ENCODE data around the gene B3GNT2.

B3GNT2 gene

DNA sequence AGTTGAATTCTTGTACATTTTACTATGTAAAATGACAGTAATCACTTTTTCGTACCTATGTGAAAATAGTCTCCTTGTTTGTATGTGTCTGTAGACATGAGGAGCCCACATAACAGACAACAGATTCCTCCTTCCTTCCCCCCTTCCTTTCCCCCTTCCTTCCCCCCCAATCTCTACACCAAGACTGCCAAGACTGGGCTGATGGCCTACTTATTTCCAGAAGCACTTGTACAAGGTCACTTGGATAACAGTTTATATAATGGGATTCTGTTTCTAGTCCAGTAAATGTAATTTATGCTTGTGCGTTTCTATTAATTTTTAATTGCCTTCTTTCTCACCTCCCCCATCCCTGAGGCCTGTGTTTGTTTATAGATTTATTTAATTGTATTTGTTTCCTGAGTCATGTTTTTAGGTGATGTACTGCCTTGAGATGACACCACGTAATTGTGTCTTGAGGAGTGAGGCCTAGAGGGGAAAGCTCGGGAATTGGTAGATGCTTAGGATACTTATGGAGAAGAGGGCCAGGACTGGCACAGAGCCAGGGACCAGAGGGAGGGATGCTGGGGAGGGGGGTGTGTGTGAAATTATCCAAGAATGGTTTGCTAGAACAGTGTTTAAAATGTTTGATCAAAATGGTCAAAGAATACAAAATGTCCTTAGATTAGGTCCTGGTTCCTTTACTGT, 12.3 kb downstream of the B3GNT2 start:
- H3K18ac ChIP-seq (ENCODE audit: low read length), result no peak overlapping the region
- H3K36me3 ChIP-seq (ENCODE audit: control insufficient read depth, insufficient read depth, low read length), result no peaks in the 10 kb centered on the region
- no peak overlapping the region for H3K9ac ChIP-seq (ENCODE audit: low read length)
- H2BK120ac ChIP-seq (ENCODE audit: low read depth, low read length), result no peak overlapping the region
- H3K4me2 ChIP-seq (ENCODE audit: low read length), result no peak overlapping the region
- H2BK5ac ChIP-seq (ENCODE audit: low read length), result no peak overlapping the region
- no peak overlapping the region for H3K23ac ChIP-seq (ENCODE audit: low read length)
- H3K4me1 ChIP-seq (ENCODE audit: control insufficient read depth, low read depth, low read length), result peaks cover 13% of the 10 kb centered on the region
- WGBS (ENCODE audit: extremely low coverage, insufficient coverage, low lambda C conversion rate), result no CpG with 5 or more reads among the region's 4 CpGs
- H2AK5ac ChIP-seq (ENCODE audit: low read length), result no peak overlapping the region
- H3K27me3 ChIP-seq (ENCODE audit: insufficient read depth, low read length, poor library complexity), result no peaks in the 10 kb centered on the region
- H3K79me1 ChIP-seq (ENCODE audit: low read length), result peaks cover 17% of the 10 kb centered on the region
- peaks cover 96% of the 10 kb centered on the region for H3K79me2 ChIP-seq (ENCODE audit: control insufficient read depth, insufficient read depth, low read length)
- no peak overlapping the region for H3K4me3 ChIP-seq (ENCODE audit: low read length)
- no peak overlapping the region for H3K27ac ChIP-seq (ENCODE audit: low read depth, low read length)
- H2BK15ac ChIP-seq (replicated peaks; ENCODE audit: low read depth), result no peak overlapping the region
- no peak overlapping the region for H3K56ac ChIP-seq (ENCODE audit: low read length)
- no peak overlapping the region for H3K4ac ChIP-seq (ENCODE audit: low read depth, low read length)
- no peak overlapping the region for H4K5ac ChIP-seq (ENCODE audit: low read length)
- no peak overlapping the region for H4K8ac ChIP-seq (ENCODE audit: low read depth, low read length)
- no peak for DNase-seq

DNA sequence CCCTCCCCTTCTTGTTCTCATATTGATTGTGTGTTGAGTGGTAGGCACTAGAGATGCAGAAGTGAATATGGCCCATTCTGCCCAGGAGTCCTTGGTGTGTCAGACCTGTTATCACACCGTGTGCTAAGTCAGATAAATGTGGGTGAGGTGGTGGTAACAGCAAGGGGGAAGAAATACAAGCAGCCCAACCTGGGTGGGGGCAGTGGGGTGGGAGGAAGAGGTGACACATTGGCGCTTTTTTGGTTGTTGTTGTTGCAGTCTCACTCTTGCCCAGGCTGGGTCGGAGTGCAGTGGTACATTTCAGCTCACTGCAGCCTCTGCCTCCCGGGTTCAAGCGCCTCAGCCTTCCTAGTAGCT, 12.8 kb downstream of the B3GNT2 start:
- Histone ChIP-seq H3K79me1 (ENCODE audit: low read length) (peaks cover 14% of the 10 kb centered on the region), H3K79me2 (ENCODE audit: control insufficient read depth, insufficient read depth, low read length) (peaks cover 95% of the 10 kb centered on the region), H3K4me2 (ENCODE audit: low read length) (no peak overlapping the region), H4K5ac (ENCODE audit: low read length) (no peak overlapping the region), H3K27me3 (ENCODE audit: insufficient read depth, low read length, poor library complexity) (no peaks in the 10 kb centered on the region), H2AK5ac (ENCODE audit: low read length) (no peak overlapping the region), H2BK5ac (ENCODE audit: low read length) (no peak overlapping the region), H2BK120ac (ENCODE audit: low read depth, low read length) (no peak overlapping the region), H3K23ac (ENCODE audit: low read length) (no peak overlapping the region), H3K4ac (ENCODE audit: low read depth, low read length) (no peak overlapping the region), H3K36me3 (ENCODE audit: control insufficient read depth, insufficient read depth, low read length) (no peaks in the 10 kb centered on the region), H3K27ac (ENCODE audit: low read depth, low read length) (no peak overlapping the region), H4K8ac (ENCODE audit: low read depth, low read length) (no peak overlapping the region), H3K56ac (ENCODE audit: low read length) (no peak overlapping the region), H3K18ac (ENCODE audit: low read length) (no peak overlapping the region), H3K9ac (ENCODE audit: low read length) (no peak overlapping the region), H2BK15ac (replicated peaks; ENCODE audit: low read depth) (no peak overlapping the region), H3K4me1 (ENCODE audit: control insufficient read depth, low read depth, low read length) (peaks cover 12% of the 10 kb centered on the region), H3K4me3 (ENCODE audit: low read length) (no peak overlapping the region)
- no CpG with 5 or more reads among the region's 5 CpGs for WGBS (ENCODE audit: extremely low coverage, insufficient coverage, low lambda C conversion rate)
- DNase-seq, result peak; percentile 36

DNA sequence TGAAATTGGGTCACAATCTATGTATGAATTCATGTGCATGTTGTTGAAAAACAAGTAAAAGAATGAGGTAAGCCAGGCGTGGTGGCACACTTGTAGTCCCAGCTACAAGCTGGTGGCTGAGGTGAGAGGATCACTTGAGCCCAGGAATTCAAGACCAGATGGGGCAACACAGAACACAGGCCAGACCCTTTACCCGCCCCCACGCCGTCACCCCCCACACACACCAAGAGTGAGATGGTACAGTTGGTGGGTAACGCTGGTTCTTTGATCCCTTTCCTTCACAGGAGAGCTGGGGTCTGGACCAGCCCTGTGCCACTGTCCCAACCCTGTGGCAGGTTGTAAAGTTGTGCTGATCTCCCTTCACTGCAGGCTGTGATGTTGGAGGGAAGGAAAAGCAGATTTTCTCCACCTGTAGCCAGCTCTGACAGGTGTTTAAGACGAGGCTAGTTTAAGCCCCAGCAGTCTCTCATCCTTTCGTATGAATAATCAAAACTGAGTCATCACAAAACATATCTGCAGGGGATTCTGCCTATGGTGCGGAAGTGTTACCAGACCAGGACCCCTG, 13.6 kb downstream of the B3GNT2 start:
- Histone ChIP-seq H3K4me1 (ENCODE audit: control insufficient read depth, low read depth, low read length) (peaks cover 17% of the 10 kb centered on the region), H2AK5ac (ENCODE audit: low read length) (no peak overlapping the region), H2BK15ac (replicated peaks; ENCODE audit: low read depth) (no peak overlapping the region), H4K5ac (ENCODE audit: low read length) (no peak overlapping the region), H3K4me3 (ENCODE audit: low read length) (no peak overlapping the region), H2BK120ac (ENCODE audit: low read depth, low read length) (no peak overlapping the region), H3K4ac (ENCODE audit: low read depth, low read length) (no peak overlapping the region), H3K27ac (ENCODE audit: low read depth, low read length) (no peak overlapping the region), H3K36me3 (ENCODE audit: control insufficient read depth, insufficient read depth, low read length) (no peaks in the 10 kb centered on the region), H3K4me2 (ENCODE audit: low read length) (no peak overlapping the region), H3K79me2 (ENCODE audit: control insufficient read depth, insufficient read depth, low read length) (peaks cover 97% of the 10 kb centered on the region), H3K18ac (ENCODE audit: low read length) (no peak overlapping the region), H3K23ac (ENCODE audit: low read length) (no peak overlapping the region), H3K56ac (ENCODE audit: low read length) (no peak overlapping the region), H3K9ac (ENCODE audit: low read length) (no peak overlapping the region), H3K79me1 (ENCODE audit: low read length) (peaks cover 16% of the 10 kb centered on the region), H3K27me3 (ENCODE audit: insufficient read depth, low read length, poor library complexity) (no peaks in the 10 kb centered on the region), H4K8ac (ENCODE audit: low read depth, low read length) (no peak overlapping the region), H2BK5ac (ENCODE audit: low read length) (no peak overlapping the region)
- no peak for DNase-seq
- WGBS (ENCODE audit: extremely low coverage, insufficient coverage, low lambda C conversion rate), result no CpG with 5 or more reads among the region's 8 CpGs

DNA sequence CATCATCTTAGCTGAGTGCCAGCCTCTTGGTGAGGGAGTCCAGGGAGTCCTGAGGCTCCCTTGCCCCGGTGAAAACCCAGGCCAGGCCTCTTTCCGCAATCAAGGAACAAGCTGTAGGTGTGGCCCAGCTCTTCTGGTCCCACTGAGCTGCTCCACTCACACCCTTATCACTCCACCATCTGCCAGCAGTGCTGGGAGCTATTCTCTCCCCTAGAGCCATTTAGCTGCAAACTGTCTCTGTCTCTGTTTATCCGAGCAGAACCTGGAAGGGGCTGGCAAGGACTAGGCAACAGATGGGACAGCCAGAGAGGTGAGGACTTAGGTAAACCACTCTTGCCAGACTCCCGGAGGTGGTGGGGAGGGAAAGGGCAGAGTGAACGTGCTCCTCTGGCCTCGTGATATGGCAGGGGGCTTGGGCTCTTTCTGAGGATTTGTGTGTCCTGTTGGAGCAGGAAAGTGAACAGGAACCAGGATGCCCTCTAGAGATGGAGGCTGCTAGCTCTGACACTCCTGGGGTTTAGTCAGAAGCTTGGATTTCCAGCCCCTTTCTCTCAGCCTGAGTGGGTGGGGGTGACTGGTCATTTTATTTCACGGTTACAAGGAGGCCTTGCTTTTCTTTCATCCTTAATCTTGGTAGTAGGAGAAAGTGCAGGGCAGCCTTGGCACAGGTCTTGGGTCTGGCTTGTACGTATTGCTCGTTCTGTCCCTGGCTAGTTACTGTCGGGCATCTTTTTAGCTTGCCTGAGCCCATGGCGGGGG, 19.6 kb downstream of the B3GNT2 start:
- DNase-seq, result peak; percentile 91
- H2BK5ac ChIP-seq (ENCODE audit: low read length), result peak overlapping the region; percentile 35
- WGBS (ENCODE audit: extremely low coverage, insufficient coverage, low lambda C conversion rate), result no CpG with 5 or more reads among the region's 11 CpGs
- peaks cover 22% of the 10 kb centered on the region for H3K79me1 ChIP-seq (ENCODE audit: low read length)
- no peaks in the 10 kb centered on the region for H3K27me3 ChIP-seq (ENCODE audit: insufficient read depth, low read length, poor library complexity)
- H4K5ac ChIP-seq (ENCODE audit: low read length), result no peak overlapping the region
- no peak overlapping the region for H3K4me2 ChIP-seq (ENCODE audit: low read length)
- H3K27ac ChIP-seq (ENCODE audit: low read depth, low read length), result no peak overlapping the region
- H3K4me1 ChIP-seq (ENCODE audit: control insufficient read depth, low read depth, low read length), result peaks cover 16% of the 10 kb centered on the region
- peak overlapping the region; percentile 2 for H3K18ac ChIP-seq (ENCODE audit: low read length)
- no peak overlapping the region for H3K23ac ChIP-seq (ENCODE audit: low read length)
- H2BK120ac ChIP-seq (ENCODE audit: low read depth, low read length), result no peak overlapping the region
- no peak overlapping the region for H2BK15ac ChIP-seq (replicated peaks; ENCODE audit: low read depth)
- no peak overlapping the region for H3K4ac ChIP-seq (ENCODE audit: low read depth, low read length)
- peak overlapping the region; percentile 50 for H3K9ac ChIP-seq (ENCODE audit: low read length)
- no peak overlapping the region for H3K4me3 ChIP-seq (ENCODE audit: low read length)
- H4K8ac ChIP-seq (ENCODE audit: low read depth, low read length), result no peak overlapping the region
- H3K36me3 ChIP-seq (ENCODE audit: control insufficient read depth, insufficient read depth, low read length), result no peaks in the 10 kb centered on the region
- peak overlapping the region; percentile 75 for H3K56ac ChIP-seq (ENCODE audit: low read length)
- peaks cover 97% of the 10 kb centered on the region for H3K79me2 ChIP-seq (ENCODE audit: control insufficient read depth, insufficient read depth, low read length)
- no peak overlapping the region for H2AK5ac ChIP-seq (ENCODE audit: low read length)

DNA sequence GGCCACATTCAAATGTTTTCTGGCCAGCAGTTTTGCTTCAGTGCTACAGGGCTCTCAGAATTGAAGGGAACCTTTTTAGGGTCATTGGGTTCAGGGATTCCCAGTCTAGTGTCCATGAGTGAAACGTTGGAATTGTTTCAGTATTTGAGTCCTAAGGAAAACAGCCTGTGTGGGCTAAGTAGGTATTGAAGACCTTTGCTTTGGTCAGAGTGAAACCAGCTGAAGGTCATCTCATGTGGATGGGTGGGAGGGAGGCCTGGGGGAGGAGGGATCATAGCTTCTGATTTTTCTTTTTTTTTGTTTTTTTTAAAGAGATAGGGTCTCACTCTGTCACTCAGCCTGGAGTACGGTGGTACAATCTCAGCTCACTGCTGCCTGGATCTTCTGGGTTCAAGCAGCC, 20.2 kb downstream of the B3GNT2 start:
- Histone ChIP-seq H3K79me1 (ENCODE audit: low read length) (peaks cover 22% of the 10 kb centered on the region), H2BK15ac (replicated peaks; ENCODE audit: low read depth) (no peak overlapping the region), H2BK5ac (ENCODE audit: low read length) (no peak overlapping the region), H3K18ac (ENCODE audit: low read length) (peak overlapping the region; percentile 2), H3K4me1 (ENCODE audit: control insufficient read depth, low read depth, low read length) (peaks cover 17% of the 10 kb centered on the region), H3K4me2 (ENCODE audit: low read length) (no peak overlapping the region), H3K36me3 (ENCODE audit: control insufficient read depth, insufficient read depth, low read length) (no peaks in the 10 kb centered on the region), H4K8ac (ENCODE audit: low read depth, low read length) (no peak overlapping the region), H3K27ac (ENCODE audit: low read depth, low read length) (no peak overlapping the region), H3K4ac (ENCODE audit: low read depth, low read length) (no peak overlapping the region), H3K23ac (ENCODE audit: low read length) (no peak overlapping the region), H2AK5ac (ENCODE audit: low read length) (no peak overlapping the region), H4K5ac (ENCODE audit: low read length) (no peak overlapping the region), H3K27me3 (ENCODE audit: insufficient read depth, low read length, poor library complexity) (no peaks in the 10 kb centered on the region), H3K4me3 (ENCODE audit: low read length) (no peak overlapping the region), H3K9ac (ENCODE audit: low read length) (peak overlapping the region; percentile 50), H3K79me2 (ENCODE audit: control insufficient read depth, insufficient read depth, low read length) (peaks cover 96% of the 10 kb centered on the region), H2BK120ac (ENCODE audit: low read depth, low read length) (no peak overlapping the region), H3K56ac (ENCODE audit: low read length) (peak overlapping the region; percentile 75)
- DNase-seq, result no peak
- WGBS (ENCODE audit: extremely low coverage, insufficient coverage, low lambda C conversion rate), result no CpG with 5 or more reads among the region's 2 CpGs

All from mesendoderm (in vitro differentiated cells).